Calu3 (cell line): ENCODE data around the gene MELTF. TPM values are rescaled to one million over a fixed set of nuclear protein-coding genes. Genes with fewer than 3 reads are reported as not detected.
A peak's percentile ranks its signal among the peaks of the same experiment; 100 is the strongest.

ENCODE experiments used
- BruUV-seq: library from RNA; stranded (reverse); fragments of 400-500 nt; replicated peaks from 2 replicates; lab custom pipeline; 2021; lab: Mats Ljungman, UMichigan
- CTCF ChIA-PET: fragments of 300-600 bp; sonication (Branson Sonifier 250); formaldehyde crosslinking; loops from one replicate; lab custom pipeline; 2022; ENCODE audit warnings: antibody characterized with exemption; lab: Charles Lee
- DNase-seq: peaks from one replicate; pipeline ENCODE4 v3.0.0; 2022
- H3K27ac Mint-ChIP-seq: one replicate; pipeline ENCODE4 v1.8.0; 2022; ENCODE audit warnings: mixed read lengths; ENCODE audit not compliant: unreplicated experiment
- H3K27me3 Mint-ChIP-seq: one replicate; pipeline ENCODE4 v1.8.0; 2022; ENCODE audit warnings: mixed read lengths; ENCODE audit not compliant: unreplicated experiment
- H3K36me3 Mint-ChIP-seq: one replicate; pipeline ENCODE4 v1.8.0; 2022; ENCODE audit warnings: mild to moderate bottlenecking, moderate library complexity, mixed read lengths; ENCODE audit not compliant: insufficient read depth, unreplicated experiment
- H3K4me1 Mint-ChIP-seq: one replicate; pipeline ENCODE4 v1.8.0; 2022; ENCODE audit warnings: mild to moderate bottlenecking, low read depth, mixed read lengths; ENCODE audit not compliant: unreplicated experiment
- H3K4me3 Mint-ChIP-seq: one replicate; pipeline ENCODE4 v1.8.0; 2022; ENCODE audit warnings: mild to moderate bottlenecking, low read depth, moderate library complexity, mixed read lengths; ENCODE audit not compliant: unreplicated experiment
- H3K9me3 Mint-ChIP-seq: one replicate; pipeline ENCODE4 v1.8.0; 2022; ENCODE audit warnings: low read depth, mixed read lengths; ENCODE audit not compliant: unreplicated experiment
- intact Hi-C: fragments of 100-400 bp; cut with micrococcal nuclease; formaldehyde crosslinking; loops from one replicate; pipeline ENCODE4 v1.10.0; 2022; ENCODE audit not compliant: unreplicated experiment
- total RNA-seq: library from RNA; stranded (reverse); gene quantifications from 2 replicates; pipeline ENCODE4 v1.2.3, GENCODE V29; 2022
- TF ChIP-seq, protein P1 (sequence below): fragments of 200-600 bp; IDR thresholded peaks from one replicate; pipeline ENCODE4 v1.8.0; 2022; ENCODE audit warnings: antibody characterized with exemption; ENCODE audit not compliant: unreplicated experiment

The MELTF gene
- total RNA-seq, 1 experiment from 2014 or later, result 39.0 TPM

DNA sequence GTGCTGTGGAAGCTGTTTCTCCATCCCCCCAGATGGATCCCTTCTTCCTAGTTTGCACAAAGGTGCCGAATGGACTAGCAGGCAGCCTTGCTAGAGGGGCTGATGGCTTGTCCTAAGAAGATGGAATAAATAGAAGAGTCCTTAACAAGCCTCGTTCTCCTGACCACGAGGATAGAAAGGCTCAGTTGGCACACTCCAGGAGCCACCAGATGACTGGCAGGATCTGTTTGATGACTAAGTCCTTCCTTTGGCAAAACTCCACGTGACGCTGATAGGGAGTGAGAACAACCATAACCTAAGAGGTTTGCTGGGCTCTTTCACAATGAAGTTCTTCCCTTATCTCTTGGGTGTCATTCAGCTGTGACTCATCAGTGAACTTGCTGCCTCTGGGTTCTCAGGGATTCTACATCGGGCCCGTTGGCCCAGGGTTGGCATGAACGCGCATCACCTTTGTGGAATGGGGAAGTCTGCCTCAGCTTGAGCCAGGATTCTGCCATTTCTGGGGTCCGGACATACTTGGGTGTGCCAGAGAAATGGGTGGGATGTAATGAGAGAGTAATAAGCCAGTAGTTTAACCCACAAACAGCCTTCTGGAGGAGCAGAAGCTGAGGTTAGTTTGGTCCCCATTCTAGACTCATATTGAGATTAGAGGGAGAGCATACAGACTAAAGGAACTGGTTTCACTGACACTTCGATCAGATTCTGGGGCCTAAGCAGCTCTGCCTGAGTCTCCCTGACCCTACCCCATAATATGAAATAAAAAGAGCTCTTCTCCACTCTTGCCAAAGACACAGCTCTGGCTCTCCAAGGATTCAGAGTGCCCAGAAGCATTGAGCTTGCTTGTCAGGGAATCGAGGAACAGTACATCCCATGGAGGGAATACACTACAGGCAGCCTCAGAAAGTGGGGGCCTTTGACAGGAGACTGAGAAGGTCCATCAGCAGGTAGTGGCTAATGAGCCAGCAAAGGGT lies 2.0 kb upstream of the MELTF start:
- TF ChIP-seq, protein P1, sequence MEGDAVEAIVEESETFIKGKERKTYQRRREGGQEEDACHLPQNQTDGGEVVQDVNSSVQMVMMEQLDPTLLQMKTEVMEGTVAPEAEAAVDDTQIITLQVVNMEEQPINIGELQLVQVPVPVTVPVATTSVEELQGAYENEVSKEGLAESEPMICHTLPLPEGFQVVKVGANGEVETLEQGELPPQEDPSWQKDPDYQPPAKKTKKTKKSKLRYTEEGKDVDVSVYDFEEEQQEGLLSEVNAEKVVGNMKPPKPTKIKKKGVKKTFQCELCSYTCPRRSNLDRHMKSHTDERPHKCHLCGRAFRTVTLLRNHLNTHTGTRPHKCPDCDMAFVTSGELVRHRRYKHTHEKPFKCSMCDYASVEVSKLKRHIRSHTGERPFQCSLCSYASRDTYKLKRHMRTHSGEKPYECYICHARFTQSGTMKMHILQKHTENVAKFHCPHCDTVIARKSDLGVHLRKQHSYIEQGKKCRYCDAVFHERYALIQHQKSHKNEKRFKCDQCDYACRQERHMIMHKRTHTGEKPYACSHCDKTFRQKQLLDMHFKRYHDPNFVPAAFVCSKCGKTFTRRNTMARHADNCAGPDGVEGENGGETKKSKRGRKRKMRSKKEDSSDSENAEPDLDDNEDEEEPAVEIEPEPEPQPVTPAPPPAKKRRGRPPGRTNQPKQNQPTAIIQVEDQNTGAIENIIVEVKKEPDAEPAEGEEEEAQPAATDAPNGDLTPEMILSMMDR, result no peak
- DNase-seq, result peak; percentile 80
- H3K4me3 Mint-ChIP-seq, result peak overlapping the region; percentile 37
- peak overlapping the region; percentile 93 for H3K27ac Mint-ChIP-seq
- intact Hi-C loops, result no loop called here
- CTCF ChIA-PET, result interaction anchor here (0.5 to 1.1 kb wide), 3 partner anchors 55 to 422 kb away, joined by 3 read pairs; partner anchors contain the start of gene NCBP2
- peaks cover 46% of the 10 kb centered on the region for H3K36me3 Mint-ChIP-seq
- no peaks in the 10 kb centered on the region for H3K9me3 Mint-ChIP-seq
- BruUV-seq, result no TSS peak
- peaks cover 23% of the 10 kb centered on the region for H3K4me1 Mint-ChIP-seq
- H3K27me3 Mint-ChIP-seq, result peaks cover 14% of the 10 kb centered on the region

DNA sequence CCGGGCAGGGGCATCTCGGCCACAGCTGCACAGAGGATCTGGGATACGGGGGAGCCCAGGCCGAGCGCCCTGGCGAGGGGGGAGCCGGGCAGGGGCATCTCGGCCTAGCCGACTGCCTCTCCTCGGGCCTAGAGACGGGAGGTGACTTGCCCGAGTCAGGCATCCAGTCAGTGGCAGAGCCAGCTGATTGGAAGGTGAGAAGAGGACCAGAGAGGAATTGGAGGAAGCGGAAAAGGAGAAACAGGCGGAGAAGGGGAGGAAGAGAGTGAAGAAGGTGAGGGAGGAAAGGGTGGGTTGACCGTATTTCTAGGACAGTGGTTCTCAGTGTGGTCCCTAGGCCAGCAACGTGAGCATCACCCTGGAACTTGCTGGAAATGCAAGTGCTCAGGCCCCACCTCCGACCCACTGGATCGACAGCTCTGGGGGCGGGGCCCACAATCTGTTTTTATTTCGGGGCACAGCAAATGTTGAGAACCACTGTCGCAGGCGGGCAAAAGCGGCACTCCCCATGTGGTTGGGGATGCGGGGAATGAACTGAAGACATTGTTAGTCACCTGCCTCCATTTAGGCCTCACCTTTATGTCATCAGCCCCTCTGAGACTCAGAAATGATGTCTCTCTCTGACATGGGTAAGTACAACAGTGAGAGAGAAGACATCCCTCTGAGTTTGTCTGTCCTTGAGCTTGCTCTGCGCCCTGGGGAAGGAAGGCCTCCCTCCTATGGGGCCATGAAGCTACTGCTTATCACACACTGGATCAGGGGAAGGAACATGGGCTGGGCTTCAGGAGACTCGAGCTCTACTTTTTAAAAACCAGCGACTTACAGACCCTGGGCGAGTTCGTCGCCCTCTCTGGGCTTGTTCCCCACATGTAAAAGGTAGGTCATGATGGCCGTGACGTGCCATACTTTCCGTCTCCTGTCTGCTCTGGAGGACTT lies 1.0 kb upstream of the MELTF start:
- intact Hi-C loops, result no loop called here
- peaks cover 45% of the 10 kb centered on the region for H3K36me3 Mint-ChIP-seq

DNA sequence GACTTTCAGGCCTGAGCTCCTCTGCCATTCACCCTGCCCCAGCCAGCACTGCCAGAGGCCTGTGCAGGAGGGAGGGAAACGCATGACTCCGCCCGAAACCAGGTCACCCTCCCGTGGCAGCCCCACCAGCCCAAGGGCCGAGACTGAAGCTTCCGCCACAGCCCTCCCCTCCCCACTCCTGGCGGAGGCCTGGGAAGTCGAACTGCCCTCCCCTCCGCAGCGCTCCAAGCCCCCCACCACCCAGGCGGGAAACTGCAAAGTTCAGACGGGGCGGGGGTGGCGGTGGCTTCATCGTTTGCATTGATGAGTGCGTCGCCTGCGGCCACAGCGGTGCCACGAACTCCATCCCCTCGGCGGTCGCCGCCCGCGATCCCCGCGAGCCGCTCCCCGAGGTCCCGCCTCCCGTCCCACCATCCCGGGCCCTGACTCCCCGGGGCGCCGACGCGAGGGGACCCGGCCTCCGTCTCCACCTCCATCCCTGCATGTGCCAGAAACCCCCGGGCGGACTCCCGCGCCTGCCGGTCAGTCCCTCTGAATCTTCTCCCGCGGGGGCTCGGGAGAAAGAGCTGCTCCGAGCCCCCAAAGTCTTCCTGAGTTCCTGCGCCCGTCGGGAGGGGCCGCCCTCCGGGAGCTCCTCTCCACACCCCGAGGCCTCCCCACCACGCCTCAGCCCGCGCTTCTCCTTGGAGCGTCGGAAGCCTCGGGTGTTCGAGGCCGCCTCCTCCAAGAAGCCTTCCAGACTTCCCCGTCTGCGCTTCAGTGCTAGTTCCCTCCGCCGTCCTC lies 698 bp downstream of the MELTF start:
- Mint-ChIP-seq H3K9me3 (no peaks in the 10 kb centered on the region), H3K4me3 (peak overlapping the region; percentile 80), H3K4me1 (peaks cover 23% of the 10 kb centered on the region), H3K27me3 (no peaks in the 10 kb centered on the region), H3K36me3 (peaks cover 45% of the 10 kb centered on the region), H3K27ac (peak overlapping the region; percentile 52)
- no TSS peak for BruUV-seq
- DNase-seq, result peak; percentile 19
- CTCF ChIA-PET, result interaction anchor here (1.0 to 1.7 kb wide), 2 partner anchors 10 to 26 kb away, joined by 5 to 7 read pairs; no protein-coding TSS in a partner anchor
- intact Hi-C loops, result no loop called here
- TF ChIP-seq, protein P1, result no peak

More for the DNA sequence above, 1.0 kb upstream of the MELTF start:
- H3K4me3 Mint-ChIP-seq, result peak overlapping the region; percentile 80
- peaks cover 23% of the 10 kb centered on the region for H3K4me1 Mint-ChIP-seq
- TF ChIP-seq, protein P1, result no peak
- H3K27me3 Mint-ChIP-seq, result peaks cover 14% of the 10 kb centered on the region
- H3K27ac Mint-ChIP-seq, result peak overlapping the region; percentile 93
- CTCF ChIA-PET, result interaction anchor here (0.5 to 1.7 kb wide), 3 partner anchors 11 to 421 kb away, joined by 3 to 7 read pairs (median 3); partner anchors contain the start of gene NCBP2
- BruUV-seq, result no TSS peak
- H3K9me3 Mint-ChIP-seq, result no peaks in the 10 kb centered on the region
- DNase-seq, result no peak
